GM19324 (cell line): ENCODE data around the gene SQSTM1.
A peak's percentile ranks its signal among the peaks of the same experiment; 100 is the strongest.
"Not testable (repeated sequence)": the region's sequence is repeated elsewhere in the genome, so short reads cannot be mapped to it uniquely, and the experiment has no call there.

Experiments
- ATAC-seq: cut with Tn5 transposase; IDR thresholded peaks from one replicate; pipeline ENCODE4 v1.9.1; 2021; ENCODE audit warnings: mild to moderate bottlenecking, moderate library complexity; ENCODE audit not compliant: unreplicated experiment, low FRiP score

Gene SQSTM1

DNA sequence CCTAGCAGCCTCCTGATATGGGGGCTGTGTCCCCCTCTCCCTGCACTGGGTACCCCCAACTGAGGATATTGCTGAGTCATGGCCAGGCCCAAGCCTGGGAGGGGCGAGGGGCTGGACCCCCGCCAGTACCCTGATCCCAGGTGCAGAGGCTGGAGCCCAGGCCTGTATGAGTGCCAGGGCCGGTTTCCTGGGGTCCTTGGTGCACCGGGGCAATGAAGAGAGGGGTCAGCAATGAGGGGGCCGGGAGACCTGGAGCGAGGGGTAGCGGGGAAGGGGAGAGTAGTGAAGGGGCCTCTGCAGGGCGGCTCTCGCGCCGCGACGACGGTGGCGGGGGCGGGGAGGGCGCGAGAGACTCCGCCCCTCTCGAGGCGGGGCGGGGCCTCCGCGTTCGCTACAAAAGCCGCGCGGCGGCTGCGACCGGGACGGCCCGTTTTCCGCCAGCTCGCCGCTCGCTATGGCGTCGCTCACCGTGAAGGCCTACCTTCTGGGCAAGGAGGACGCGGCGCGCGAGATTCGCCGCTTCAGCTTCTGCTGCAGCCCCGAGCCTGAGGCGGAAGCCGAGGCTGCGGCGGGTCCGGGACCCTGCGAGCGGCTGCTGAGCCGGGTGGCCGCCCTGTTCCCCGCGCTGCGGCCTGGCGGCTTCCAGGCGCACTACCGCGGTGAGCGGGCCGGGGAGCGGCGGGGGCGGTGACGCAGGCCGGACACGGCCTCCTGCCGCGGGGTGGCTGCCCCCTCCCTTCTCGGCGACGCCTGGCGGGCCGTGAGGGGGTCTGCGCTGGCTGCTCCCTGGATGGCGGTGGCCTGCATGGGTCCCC lies at the start of gene SQSTM1:
TSS of gene SQSTM1 (plus strand) at position 423 of the 815 bp plus-strand sequence. CDS start at position 455, 32 bp downstream.
- ATAC-seq = peak; percentile 55

DNA sequence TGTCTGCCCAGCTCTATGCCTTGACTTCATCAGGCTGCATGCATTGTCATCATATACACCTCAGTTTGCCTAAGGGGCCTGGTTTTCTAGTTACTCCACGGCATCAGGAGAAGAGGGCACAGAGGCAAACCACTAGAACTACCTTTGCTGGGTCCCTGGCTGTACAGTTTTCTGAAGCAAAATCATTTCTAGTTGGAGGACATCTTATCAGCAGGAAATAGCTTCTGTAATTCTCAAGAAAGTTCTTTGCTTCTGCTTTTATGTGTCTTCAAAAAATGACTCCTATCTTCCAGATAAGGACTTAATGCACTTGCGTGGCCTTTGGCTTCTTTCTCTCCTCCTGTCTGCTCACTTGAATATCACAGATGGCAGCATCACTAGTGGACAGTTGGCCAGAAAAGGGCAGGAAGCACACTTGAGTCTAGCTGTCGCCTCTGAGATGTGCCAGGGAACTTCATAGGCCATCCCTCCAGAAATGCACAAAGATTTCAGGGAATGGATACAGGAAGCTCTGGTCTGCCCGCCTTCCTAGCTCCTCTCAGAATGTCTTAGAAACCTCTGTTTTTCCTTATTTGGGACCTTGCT lies 49.3 kb upstream of the SQSTM1 start:
- no peak for ATAC-seq

DNA sequence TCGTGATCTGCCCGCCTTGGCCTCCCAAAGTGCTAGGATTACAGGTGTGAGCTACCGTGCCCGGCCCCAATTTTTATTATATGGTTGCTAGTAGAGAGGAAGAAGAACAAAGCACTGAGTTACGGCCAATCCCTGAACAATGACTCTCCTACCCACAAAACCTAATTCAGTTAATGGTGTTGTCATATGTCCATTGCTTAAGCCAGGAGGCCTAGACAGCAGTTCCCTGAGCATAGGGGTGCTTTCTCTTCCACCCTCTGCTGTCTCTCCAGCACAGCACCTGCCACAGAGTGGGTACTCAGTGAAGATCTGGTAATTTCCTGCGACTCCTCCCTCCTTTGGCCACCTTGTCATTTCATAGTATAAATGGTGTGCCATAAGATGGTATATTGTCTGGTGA lies 48.4 kb upstream of the SQSTM1 start:
- ATAC-seq = no peak

DNA sequence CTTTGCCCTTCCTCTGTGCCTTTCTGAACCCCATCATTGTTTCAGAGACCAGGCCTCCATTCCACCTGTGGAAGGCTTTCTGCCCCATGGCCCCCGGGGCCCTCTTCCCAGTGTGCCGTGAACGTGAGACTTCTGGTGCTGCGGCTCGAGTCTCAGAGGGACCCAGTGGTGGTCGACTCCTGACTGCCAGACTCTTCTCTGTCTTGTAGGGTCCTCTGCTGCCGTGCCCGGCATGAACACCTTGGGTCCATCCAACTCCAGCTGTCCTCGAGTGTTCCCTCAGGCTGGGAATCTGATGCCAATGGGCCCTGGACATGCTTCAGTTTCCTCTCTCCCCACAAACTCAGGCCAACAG lies 47.0 kb upstream of the SQSTM1 start:
- no peak for ATAC-seq

DNA sequence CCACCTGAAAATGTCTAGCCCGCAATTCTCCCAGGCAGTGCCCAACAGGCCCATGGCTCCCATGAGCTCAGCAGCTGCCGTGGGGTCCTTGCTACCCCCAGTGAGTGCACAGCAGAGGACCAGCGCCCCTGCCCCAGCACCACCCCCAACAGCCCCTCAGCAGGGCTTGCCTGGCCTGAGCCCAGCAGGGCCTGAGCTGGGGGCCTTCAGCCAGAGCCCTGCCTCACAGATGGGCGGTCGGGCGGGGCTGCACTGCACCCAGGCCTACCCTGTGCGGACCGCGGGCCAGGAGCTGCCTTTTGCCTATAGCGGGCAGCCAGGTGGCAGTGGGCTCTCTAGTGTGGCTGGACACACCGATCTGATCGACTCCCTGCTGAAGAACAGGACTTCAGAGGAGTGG lies 46.3 kb upstream of the SQSTM1 start:
- ATAC-seq = no peak

DNA sequence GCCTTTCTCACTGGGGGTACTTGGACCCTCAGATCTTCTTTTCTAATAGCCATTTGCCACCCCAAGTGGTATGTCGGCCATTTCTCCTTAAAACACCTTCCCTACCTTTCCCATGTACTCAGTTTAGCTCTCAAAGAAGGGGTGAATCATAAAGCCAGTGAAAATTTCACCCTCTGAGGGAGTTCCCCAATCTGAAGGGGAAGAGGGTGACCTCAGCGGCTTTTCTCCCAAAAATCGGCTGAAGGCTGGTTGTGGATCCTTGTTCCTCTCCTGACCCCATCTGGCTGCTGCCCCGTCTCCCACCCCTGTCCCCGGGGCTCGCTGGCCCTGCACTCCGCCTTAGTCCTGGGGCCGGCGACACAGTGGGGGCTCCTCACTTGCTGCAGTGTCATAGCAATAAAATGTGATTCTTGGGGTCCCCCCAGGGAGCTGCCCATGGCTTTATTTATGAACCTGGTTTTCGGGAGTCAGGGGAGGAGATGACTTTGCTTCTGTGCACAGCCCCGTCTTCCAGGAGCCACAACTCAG lies 44.2 kb upstream of the SQSTM1 start:
- no peak for ATAC-seq

DNA sequence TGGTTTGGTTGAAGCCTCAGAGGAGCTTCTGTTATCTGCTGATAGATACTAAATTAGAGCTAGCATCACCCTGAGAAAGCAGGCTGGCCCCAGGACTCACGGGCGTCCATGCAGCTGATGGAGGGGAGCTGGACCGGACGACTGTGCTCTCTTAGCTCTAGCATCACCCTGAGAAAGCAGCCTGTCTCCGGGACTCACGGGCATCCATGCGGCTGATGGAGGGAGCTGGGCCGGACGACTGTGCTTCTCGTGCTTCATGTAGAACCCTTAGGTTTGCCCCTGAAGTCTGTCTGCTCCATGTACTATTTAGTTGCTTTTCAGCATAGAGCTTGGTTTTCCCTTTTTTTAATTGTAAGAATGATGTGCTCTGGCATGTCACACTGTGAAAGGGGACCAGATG lies 43.2 kb upstream of the SQSTM1 start:
- no peak for ATAC-seq

DNA sequence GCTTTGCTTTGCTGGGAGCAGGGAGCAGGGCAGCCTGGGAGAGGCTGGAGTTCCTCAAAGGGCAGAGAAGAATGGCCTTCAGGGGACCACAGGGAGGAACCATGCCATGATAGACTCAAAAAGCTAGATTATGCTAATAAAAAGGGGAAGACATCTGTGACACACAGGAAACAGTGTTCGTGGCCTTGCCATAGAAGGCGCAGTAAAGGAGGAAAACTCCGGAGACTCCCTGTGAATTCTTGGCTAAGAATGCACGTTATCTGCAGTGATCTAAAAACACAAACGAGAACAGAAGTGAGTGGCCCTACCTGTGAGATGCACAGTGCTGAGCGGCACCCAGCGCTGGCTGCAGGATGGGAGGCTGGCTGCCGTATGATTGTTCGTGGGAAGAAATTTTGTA lies 42.8 kb upstream of the SQSTM1 start:
- no peak for ATAC-seq

DNA sequence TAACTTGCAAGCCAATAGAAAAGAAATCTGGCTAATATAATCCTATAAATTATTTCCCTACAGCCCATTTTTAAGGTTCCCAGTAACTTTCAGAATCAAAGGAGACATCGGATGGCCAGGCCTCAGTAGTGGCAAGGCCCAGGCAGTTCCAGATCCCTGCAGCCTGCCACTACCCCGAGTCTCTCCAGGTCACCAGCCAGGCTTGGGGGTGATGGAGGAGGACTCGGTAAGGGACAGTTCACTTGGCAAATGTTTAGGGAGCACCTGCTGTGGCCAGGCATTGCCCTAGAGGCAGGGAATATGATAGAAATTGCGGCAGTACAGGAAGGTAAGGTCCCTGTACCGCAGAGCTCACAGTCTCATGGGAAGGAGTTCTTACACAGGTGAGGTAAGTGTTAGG lies 42.1 kb upstream of the SQSTM1 start:
- no peak for ATAC-seq

DNA sequence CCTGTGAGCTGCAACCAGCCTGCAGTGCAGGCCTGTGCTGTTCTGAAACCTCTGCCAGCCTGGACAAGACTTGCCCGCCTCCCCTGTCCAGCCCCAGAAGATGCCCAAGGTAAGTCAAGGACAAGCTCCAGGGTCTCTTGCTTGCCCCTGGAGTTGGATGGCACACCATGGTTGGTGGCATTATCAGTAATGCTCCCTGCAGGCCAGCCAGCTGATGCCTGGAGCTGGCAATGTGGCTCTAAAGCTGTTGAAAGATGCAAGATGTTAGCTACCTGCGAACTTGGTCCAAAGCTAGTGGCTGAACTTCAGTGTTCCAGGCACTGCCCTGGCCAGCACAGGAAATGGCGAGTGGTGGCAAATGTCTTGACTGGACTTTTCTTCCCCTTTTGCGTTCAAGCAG lies 40.9 kb upstream of the SQSTM1 start:
- ATAC-seq = no peak

DNA sequence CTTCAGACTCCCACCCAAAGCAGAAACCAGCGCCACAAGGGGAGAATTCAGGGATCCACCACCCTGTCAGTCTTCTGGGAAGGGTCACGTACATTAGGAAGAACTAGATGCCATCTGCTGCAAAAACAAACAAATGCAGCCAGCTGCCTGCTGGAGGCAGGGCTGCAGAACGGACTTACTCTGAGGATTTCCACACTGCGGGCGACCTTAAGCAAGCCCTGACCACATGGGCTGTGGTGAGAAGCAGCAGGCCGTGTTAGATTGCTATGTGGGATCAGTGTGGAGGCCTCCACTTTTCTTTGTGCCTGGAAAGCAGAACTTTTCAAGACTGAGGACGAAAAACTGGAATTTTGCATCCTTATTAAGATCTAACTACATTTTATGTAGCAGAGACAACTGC lies 40.3 kb upstream of the SQSTM1 start:
- no peak for ATAC-seq

DNA sequence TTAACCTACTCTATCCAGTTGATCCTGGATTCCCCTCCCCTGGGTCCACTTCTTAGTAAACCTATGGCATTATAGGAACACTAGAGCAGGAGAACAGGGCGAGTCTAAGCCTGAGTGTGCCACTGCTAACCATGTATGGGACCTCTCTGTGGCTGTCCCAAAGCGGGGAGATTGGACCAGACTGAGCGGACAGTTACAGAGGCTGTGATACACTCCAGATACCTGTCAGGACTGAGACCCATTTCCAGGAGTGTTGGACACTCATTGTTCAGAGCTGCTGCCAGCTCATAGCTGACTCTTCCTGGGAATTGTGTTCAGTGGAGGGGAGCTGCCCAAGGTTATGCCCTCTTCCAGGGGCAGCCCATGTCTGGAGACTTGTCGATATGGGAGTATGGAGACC lies 38.9 kb upstream of the SQSTM1 start:
- ATAC-seq = no peak

DNA sequence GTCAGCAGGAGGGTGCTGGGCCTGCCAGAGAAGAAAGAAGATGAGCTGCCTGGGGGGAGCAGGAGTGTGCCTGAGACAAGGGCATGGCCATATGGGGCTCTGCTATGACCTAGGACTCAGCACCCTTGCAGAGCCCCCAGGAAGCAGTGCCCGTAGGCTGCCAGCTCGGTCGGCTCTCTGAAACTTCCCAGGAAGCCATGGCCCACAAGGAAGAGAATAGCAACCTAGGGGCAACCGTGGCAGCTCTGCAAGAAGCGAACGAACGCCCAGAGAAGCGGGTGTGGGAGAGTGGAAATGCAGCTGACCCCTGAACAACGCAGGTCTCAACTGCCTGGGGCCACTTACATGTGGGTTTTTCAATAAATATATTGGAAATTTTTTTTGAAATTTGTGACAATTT lies 37.6 kb upstream of the SQSTM1 start:
- no peak for ATAC-seq

DNA sequence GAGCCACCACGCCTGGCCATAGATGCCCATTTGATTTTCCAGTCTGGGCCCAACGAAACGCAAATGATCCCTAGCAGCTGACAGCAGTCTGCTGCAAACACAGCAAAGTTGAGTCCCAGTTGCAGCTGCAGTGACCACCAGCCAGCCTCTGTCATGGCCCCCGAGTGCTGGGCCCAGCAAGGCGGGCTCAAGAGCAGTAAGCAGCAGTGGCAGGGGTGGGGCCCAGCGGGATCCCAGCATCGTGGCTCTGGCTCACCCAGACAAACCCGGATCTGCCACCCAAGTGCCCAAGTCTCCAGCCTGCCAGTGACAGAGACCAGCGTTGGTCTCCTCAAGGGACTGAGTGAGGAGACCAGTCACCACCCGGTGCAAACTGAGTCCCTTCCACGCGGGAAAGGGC lies 33.8 kb upstream of the SQSTM1 start:
- ATAC-seq = no peak

DNA sequence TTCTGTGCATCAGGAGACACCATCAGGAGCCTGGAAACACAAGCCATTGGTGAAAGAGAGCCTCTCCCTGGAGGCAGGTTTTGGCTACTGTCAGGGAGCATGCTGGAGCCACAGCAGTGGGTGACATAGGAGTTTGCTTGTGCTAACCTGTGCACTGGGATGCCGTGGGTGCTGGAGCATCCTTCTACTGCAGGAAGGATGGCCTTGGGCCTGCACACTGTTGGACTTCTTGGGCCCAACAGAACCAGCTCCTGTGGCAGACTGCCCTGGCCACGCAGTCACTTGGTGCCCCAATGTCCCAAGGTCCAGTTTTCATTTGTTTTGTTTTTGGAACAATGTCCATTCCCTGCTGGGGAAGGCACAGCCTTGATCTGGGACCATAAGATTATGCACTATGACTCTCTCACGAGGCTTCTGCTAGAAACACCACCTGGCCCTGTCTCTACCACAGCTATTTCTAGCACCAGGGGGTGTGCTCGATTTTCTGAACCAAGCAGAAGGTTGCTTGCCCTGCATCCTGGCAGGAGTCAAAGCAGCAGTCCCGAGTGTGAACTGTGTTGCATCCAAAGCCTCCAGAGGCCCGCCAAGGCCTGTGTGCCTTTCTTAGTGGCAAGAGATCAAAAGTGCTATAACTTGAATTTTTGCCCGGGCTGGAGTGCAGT lies 32.4 kb upstream of the SQSTM1 start:
- ATAC-seq = no peak

DNA sequence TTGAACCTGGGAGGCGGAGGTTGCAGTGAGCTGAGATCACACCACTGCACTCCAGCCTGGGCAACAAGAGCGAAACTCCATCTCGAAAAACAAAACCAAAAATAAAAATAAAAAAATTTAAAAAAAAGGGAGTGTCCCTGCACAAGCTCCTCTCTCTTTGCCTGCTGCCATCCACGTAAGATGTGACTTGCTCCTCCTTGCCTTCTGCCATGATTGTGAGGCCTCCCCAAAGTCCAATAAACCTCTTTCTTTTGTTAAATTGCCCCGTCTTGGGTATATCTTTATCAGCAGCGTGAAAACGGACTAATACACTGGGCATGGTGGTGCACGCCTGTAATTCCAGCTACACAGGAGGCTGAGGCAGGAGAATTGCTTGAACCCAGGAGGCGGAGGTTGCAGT lies 31.4 kb upstream of the SQSTM1 start:
- not testable (repeated sequence) for ATAC-seq

DNA sequence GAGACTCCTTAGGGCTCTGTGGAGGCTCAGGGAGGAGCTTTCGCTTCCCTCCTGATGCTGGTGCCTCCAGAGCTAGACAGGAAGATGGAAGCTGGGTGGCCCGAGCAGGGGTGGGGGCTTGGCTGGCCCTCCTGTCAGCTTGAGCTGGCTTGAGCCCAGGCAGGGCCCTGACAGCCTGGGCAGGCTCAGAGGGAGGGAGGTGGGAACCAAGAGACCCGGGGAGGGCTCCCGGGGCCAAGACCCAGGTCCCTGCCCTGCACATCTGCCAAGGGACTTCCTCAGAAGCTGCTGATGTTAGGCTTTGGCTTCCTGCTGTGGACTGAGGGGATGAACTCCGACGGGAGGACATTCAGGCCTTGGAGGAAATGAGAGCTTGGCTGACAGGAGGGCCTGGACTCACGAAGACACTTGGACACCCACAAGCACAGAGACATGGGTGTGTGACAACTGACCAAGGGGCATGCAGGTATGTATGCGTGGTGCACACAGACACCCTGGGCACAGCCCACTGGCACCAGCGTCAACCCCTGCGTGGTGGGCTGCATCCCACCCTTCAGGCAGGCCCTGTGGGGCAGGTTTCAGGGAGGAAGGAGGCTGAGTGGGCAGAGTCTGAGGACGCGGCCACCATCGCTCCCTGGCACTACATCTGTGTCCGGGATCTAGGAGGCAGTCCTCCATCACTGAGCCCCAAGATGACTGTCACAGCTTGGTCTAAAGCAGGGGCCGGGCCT lies 28.7 kb upstream of the SQSTM1 start:
- no peak for ATAC-seq

DNA sequence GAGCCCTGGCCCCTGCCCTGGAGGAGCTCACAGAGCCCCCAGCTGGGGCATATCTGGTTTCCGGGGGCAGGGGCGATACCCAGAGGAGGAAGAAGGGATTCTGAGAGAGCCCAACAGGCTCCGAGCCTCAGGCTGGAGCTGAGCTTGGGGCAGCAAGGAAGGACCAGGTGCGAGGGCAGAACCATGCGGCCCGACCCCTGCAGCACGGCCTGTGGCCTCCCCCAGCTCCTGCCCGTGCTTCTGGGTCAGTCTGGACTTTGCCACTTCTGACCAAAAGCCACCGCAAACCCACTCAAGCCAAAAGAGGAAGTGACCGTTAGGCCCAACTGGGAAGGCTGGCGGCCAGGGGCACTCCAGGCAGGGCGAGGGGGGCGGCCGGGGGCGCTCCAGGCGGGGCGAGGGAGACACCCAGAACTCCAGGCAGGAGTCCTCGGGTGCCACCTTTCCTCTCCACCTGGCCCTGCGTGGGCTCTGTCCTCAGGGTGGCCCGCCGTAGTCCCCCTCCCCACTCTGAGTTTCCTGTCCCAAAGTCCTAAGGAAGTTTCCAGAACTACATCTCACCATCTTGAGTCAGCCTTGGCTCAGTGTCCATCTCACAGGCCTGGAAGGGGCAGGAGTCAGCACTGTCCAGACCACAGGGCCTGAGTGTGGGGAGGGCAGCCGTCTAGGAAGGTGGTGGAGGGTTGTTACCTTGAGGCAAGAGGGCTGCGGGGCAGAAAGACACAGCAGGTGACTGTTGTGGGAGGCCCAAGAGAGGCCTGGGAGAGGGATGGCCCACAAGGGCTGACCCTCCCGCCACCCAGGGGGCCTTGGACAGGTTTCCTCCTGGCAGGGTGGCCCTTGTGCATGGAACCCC lies 27.9 kb upstream of the SQSTM1 start:
- no peak for ATAC-seq

DNA sequence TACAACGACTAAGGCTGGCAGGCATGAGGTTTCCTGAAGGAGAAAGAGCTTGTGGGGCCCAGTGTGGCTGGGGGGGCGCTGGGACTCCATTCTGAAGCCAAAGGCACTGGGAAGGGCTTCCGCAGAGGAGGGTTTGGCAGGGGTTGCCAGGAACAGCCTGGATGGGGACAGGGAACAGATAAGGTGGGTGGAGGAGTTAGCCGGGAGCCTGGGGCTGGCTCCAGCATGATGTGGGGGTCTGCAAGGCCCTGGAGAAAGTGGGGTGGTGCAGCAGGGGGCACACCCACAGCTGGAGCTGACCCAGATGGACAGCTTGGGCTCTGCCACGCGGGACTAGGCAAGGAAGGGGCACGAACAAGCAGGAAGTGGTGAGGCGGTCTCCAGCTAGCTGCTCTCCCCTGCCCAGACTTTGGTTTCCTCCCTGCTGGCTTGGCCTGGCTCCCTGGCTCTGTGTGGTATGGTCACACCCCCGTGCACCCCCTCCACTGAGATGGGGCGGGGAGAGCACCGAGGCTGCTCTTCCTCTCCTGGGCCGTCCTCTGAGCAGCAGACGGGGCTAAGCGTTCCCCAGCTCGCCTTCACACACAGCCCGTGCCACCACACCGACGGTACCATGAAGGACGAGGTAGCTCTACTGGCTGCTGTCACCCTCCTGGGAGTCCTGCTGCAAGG lies 27.1 kb upstream of the SQSTM1 start, which contains the start of gene LTC4S:
TSS of gene LTC4S (plus strand) at position 519 of the 672 bp plus-strand sequence. CDS start at position 614, 95 bp downstream.
- ATAC-seq = no peak
